Measurements from ENCODE around the gene ABI1.
A peak's percentile ranks its signal among the peaks of the same experiment; 100 is the strongest.

ABI1 gene

DNA sequence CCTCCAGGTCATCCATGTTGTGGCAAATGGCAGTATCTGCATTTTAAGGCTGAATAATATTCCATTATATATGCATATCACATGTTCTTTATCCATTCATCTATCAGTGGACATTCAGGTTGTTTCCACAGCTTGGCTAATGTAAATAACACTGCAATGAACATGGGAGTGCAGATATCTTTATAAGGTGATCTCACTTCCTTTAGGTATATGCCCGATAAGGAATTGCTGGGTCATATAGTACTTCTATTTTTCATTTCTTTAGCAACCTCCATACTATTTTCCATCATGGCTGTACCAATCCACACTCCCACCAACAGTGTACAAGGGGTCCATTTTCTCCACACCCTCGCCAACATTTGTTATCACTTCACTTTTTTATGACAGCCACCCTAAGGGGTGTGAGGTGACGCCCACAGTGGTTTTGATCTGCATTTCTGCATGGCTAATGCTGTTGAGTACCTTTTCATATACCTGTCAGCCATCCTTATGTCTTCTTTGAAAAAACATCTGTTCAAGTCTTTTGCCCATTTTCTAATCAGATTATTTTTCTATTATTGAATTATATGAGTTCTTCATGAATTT is 18.9 kb downstream of the ABI1 start:
- Histone ChIP-seq H3K4me2 (peak overlapping the region; percentile 21), H3K9ac (no peak overlapping the region), H3K79me2 (ENCODE audit: insufficient read depth, low read depth) (peaks cover 94% of the 10 kb centered on the region), H3K27me3 (ENCODE audit: insufficient read depth, low read depth) (no peaks in the 10 kb centered on the region), H3K4me1 (ENCODE audit: low read depth, poor library complexity, severe bottlenecking) (peaks cover 54% of the 10 kb centered on the region), H3K27ac (no peak overlapping the region), H4K20me1 (ENCODE audit: insufficient read depth) (peaks cover 14% of the 10 kb centered on the region; the same call in 1 of the 2 replicates), H2AFZ (ENCODE audit: low read depth) (no peak overlapping the region), H3K4me3 (IDR thresholded peaks at IDR 0.05; ENCODE audit: insufficient read depth, low read depth, low read length) (no peak overlapping the region), H3K36me3 (ENCODE audit: insufficient read depth) (no peaks in the 10 kb centered on the region)
- TF ChIP-seq, protein P1, sequence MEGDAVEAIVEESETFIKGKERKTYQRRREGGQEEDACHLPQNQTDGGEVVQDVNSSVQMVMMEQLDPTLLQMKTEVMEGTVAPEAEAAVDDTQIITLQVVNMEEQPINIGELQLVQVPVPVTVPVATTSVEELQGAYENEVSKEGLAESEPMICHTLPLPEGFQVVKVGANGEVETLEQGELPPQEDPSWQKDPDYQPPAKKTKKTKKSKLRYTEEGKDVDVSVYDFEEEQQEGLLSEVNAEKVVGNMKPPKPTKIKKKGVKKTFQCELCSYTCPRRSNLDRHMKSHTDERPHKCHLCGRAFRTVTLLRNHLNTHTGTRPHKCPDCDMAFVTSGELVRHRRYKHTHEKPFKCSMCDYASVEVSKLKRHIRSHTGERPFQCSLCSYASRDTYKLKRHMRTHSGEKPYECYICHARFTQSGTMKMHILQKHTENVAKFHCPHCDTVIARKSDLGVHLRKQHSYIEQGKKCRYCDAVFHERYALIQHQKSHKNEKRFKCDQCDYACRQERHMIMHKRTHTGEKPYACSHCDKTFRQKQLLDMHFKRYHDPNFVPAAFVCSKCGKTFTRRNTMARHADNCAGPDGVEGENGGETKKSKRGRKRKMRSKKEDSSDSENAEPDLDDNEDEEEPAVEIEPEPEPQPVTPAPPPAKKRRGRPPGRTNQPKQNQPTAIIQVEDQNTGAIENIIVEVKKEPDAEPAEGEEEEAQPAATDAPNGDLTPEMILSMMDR (conservative IDR thresholded peaks at IDR 0.05; ENCODE audit: low read depth, low read length) = no peak

DNA sequence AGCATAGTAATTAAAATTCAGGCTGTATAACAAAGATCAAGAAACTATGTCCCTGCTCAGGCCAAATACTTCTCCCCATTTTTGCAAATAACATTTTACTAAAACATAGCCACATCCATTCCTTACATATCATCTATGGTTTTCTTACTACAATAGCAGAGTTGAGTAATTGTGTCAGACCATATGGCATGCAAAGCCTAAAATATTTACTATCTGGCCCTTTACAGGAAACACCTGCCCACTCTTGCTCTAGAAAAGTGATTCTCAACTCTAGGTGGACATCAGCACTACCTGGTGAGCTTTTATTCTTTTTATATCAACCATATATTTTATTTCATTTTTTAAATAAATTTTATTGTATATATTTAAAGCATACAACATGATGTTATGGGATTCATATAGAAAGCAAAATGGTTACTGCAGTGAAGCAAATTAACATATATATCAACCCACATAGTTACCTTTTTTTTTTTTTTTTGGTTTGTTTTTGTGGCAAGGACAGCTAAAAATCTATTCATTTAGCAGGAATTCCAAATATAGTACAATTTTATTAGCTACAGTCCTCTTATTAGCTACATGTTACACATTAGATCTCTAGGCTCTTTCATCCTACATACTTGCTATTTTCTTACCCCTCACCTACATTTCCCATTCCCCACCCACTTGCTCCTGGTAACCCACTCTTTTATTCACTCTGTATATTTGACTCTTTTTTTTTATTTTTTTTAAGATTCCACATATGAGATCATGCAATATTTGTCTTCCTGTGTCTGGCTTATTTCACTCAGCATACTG is 19.6 kb downstream of the ABI1 start:
- Histone ChIP-seq H3K79me2 (ENCODE audit: insufficient read depth, low read depth) (peaks cover 94% of the 10 kb centered on the region), H3K4me2 (peak overlapping the region; percentile 21), H3K4me1 (ENCODE audit: low read depth, poor library complexity, severe bottlenecking) (peaks cover 52% of the 10 kb centered on the region), H4K20me1 (ENCODE audit: insufficient read depth) (0 out of 2 replicates have a peak, but pooled peaks cover 10% of the 10 kb centered on the region), H3K9ac (no peak overlapping the region), H3K36me3 (ENCODE audit: insufficient read depth) (no peaks in the 10 kb centered on the region), H3K27ac (no peak overlapping the region), H2AFZ (ENCODE audit: low read depth) (no peak overlapping the region), H3K4me3 (IDR thresholded peaks at IDR 0.05; ENCODE audit: insufficient read depth, low read depth, low read length) (no peak overlapping the region), H3K27me3 (ENCODE audit: insufficient read depth, low read depth) (no peaks in the 10 kb centered on the region)
- TF ChIP-seq, protein P1 (conservative IDR thresholded peaks at IDR 0.05; ENCODE audit: low read depth, low read length) = no peak

DNA sequence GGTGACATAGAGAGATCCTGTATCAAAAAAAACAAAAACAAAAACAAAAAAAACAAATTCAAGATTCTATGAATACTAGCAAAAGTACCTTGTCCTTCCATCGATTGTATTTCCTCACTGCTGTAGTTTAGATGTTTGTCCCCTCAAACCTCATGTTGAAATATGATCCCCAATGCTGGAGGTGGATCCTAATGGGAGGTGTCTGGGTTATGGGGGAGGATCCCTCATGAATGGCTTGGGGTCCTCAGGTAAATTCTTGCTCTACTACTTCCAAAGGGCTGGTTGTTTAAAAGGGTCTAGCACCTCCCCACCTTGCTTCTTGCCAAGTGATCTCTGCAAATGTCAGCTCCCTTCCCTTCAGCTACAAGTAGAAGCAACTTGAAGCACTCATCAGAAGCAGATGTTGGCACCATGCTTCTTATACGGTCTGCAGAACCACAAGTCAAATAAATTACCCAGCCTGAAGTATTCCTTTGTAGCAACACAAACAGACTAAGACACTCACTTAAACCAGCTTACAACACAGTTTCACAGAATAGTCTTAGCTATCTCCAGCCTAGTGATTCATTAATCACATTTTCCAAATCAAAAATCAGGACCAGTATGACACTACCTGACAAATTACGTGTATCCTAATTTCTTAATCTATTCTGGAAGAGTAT is 20.7 kb downstream of the ABI1 start:
- Histone ChIP-seq H3K9ac (no peak overlapping the region), H3K27me3 (ENCODE audit: insufficient read depth, low read depth) (no peaks in the 10 kb centered on the region), H3K79me2 (ENCODE audit: insufficient read depth, low read depth) (peaks cover 94% of the 10 kb centered on the region), H3K36me3 (ENCODE audit: insufficient read depth) (no peaks in the 10 kb centered on the region), H3K4me2 (peak overlapping the region; percentile 21; the same call in 1 of the 2 replicates), H3K4me1 (ENCODE audit: low read depth, poor library complexity, severe bottlenecking) (peaks cover 52% of the 10 kb centered on the region), H3K4me3 (IDR thresholded peaks at IDR 0.05; ENCODE audit: insufficient read depth, low read depth, low read length) (no peak overlapping the region), H4K20me1 (ENCODE audit: insufficient read depth) (0 out of 2 replicates have a peak, but pooled peaks cover 10% of the 10 kb centered on the region), H3K27ac (no peak overlapping the region), H2AFZ (ENCODE audit: low read depth) (no peak overlapping the region)
- TF ChIP-seq, protein P1 (conservative IDR thresholded peaks at IDR 0.05; ENCODE audit: low read depth, low read length) = no peak

- Histone ChIP-seq H3K9ac (no peak overlapping the region), H3K36me3 (ENCODE audit: insufficient read depth) (no peaks in the 10 kb centered on the region), H3K27me3 (ENCODE audit: insufficient read depth, low read depth) (no peaks in the 10 kb centered on the region), H3K4me3 (IDR thresholded peaks at IDR 0.05; ENCODE audit: insufficient read depth, low read depth, low read length) (no peak overlapping the region), H2AFZ (ENCODE audit: low read depth) (no peak overlapping the region), H4K20me1 (ENCODE audit: insufficient read depth) (0 out of 2 replicates have a peak, but pooled peaks cover 7% of the 10 kb centered on the region), H3K4me1 (ENCODE audit: low read depth, poor library complexity, severe bottlenecking) (peaks cover 47% of the 10 kb centered on the region), H3K79me2 (ENCODE audit: insufficient read depth, low read depth) (peaks cover 95% of the 10 kb centered on the region), H3K27ac (no peak overlapping the region), H3K4me2 (no peak overlapping the region)
- TF ChIP-seq, protein P1 (conservative IDR thresholded peaks at IDR 0.05; ENCODE audit: low read depth, low read length) = no peak
These were observed 23.6 kb downstream of the ABI1 start for GRCh38 chr10:26837139-26837538.

Data from KMS-11 (cell line).